Stimulated activated CD4-positive, alpha-beta T cell treated with anti-CD3 and anti-CD28 coated beads, Interleukin-4, amount 100 ng/mL, for 48 hours (primary cell): ENCODE measurements around the gene DHRSX.
"Not testable (repeated sequence)": the region's sequence is repeated elsewhere in the genome, so short reads cannot be mapped to it uniquely, and the experiment has no call there.

Experiments used
- DNase-seq, 2 donors: peaks; one replicate each; pipeline ENCODE4 v3.0.0-alpha.2; 2020; ENCODE audit warnings: low read depth in 2 of 2

DHRSX gene

GRCh38 chrX:2214138-2214823 is 286.5 kb downstream of the DHRSX start:
- DNase-seq, result not testable (repeated sequence)

DNA sequence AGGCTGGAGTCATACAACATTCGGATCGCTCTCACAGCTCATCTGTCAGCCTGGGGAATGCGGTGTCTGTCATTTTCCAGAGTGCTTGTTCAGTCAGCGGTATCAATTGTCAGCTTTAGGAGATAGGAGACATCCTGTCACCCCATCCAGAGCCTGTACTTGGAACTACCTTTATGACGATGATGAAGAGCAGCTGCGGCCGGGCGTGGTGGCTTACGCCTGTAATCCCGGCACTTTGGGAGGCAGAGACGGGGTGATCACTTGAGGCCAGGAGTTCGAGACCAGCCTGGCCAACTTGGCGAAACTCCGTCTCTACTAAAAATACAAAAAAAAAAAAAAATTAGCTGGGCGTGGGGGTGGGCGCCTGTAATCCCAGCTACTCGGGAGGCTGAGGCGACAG is 289.1 kb downstream of the DHRSX start:
- not testable (repeated sequence) for DNase-seq

- DNase-seq, result no peak
Observed at GRCh38 chrX:2193273-2193592, 307.5 kb downstream of the DHRSX start.

DNA sequence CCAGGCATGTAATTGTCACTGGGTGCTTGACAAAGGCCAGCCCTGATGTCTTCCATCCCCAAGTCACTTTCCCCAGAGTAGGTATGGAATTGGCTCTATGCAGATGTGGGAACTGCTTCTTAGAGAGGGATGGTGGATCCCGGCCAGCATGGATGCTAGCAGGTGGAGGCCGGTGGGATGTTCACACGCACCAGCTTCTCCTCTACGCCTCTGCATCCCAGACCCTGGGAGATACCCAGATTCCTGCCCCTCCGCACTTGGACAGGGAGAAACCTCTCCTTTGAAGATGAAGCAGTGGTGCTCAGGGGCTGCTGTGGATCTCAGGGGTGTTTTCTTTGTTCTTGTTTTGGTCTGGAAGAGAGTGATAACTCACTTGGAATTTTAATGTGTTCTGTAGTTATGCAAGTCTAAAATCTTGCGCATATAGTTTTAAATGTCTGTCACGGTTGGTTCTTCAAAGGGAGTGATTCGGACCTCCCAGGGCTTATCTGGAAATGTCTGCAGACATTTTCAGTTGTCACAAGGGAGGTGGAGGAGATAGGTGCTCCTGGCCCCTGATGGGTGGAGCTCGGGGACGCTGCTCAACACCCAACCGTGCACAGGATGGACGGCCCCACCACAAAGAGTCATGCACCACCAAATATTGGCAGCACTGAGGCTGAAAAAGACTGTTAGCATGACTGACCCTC is 308.0 kb downstream of the DHRSX start:
- no peak for DNase-seq

DNA sequence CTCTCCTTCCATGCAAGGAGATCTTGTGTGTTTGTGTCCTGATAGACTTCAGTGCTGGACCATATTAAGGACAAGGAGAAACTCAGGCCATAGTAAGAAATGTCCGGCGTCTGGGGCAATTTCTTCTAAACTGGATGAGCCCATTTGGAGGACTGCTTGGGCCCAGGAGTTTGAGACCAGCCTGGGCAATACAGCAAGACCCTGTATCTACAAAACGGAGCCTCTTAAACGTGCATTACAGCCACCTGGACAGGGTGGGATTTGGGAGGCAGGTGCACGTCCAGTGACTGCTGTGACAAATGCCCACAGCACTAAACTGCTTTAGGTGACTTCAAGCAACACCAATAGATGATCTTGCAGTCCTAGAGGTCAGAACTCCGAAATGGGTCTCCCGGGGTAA is 311.9 kb downstream of the DHRSX start:
- no peak for DNase-seq

DNA sequence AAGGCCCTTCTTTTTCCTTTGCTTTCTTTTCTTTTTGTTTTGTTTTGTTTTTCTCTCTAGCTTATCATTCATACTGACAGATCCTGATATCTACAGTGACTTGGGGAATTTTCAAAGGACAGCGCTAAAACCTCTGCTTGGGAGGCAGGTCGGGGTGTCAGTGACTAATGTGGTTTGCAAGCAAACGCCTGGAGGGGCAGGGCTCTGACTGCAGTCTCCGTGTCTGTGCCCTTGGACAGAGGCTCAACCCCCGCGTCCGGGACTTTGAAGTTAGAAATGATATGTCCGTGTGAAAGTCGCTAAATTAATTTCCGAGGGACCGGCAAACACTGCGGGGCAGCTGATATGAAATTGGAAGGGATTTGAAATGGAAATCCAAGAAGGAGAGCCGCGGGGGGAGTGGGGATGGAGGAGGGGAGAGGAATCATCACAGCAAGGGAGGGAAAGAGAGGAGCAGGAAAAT is 312.4 kb downstream of the DHRSX start:
- no peak for DNase-seq

DNA sequence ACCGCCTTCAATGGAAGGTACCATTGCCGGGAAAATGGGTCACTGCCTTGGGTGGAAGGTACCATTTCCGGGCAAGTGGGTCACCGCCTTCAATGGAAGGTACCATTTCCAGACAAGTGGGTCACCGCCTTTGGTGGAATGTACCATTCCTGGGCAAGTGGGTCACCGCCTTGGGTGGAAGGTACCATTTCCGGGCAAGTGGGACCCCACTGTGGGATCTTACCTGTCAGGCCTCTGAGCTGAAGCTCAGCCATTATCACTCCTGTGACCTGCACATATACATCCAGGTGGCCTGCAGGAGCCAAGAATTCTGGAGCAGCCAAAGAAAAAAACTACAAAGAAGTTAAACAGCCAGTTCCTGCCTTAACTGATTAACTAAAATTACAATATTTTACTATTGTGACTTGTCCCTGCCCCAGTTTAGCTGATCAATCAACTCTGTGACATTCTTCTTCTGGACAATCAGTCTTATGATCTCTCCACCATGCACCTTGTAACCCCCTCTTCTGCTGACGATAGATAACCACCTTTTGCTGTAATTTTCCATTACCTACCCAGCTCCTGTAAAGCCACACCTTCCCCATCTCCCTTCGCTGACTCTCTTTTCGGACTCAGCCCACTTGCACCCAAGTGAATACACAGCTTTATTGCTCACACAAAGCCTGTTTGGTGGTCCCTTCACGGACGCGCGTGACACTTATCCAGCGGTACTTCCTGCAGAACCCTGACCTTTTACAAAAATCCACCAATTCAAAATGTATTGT is 313.2 kb downstream of the DHRSX start:
- no peak for DNase-seq

GRCh38 chrX:2185341-2186082 is 315.3 kb downstream of the DHRSX start:
- DNase-seq, result no peak

DNA sequence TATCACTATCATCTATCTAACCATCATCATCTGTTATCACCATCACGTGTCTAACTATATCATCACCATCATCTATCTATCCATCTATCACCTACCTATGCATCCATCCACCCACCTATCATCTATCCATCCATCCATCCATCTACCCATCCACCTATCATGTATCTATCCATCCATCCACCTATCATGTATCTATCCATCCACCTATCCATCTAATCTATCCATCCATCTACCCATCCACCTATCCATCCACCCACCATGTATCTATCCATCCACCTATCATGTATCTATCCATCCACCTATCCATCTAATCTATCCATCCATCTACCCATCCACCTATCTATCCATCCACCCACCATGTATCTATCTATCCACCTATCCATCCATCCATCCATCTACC is 316.7 kb downstream of the DHRSX start:
- DNase-seq, result no peak

DNA sequence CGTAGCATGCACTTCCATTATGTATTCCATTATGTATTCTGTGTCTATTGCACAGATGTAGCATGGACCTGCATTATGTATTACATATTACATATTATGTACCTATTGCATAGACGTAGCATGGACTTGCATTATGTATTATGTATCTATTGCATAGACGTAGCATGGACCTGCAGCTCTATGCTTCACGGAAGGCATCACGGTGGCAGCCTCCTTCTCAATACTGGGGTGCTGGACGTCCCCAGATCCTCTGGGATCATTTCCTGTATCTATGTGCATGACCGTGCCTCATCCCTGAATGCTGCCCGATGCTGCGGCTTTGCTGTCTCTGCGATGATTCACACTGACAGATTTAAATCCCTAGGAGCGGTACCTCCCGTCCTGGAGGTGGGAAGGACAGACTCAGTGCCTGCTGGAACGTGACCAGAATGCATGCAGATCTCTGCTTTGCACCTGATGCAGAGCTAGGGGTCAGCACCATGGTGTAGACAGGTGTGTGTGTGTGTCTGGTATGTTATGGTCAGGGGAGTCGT is 317.5 kb downstream of the DHRSX start:
- DNase-seq, result no peak

DNA sequence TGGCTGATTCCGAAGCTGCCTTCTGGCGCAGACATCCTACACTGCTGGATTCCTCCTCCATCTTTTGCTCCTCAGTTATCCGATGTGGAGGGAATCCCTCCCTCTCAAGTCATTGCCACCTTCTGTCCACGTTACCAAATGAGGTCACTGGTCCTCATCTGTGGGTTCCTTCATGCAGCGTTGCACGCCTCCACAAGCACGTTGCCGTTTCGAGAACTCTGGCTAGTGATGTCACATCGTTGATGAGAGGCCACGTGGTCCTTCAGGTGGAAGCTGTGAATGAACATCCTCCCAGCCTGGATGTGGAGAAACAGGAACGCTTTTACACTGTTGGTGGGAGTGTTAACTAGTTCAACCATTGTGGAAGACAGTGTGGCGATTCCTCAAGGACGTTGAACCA is 323.2 kb downstream of the DHRSX start:
- DNase-seq, result no peak

GRCh38 chrX:2176733-2177132 is 324.0 kb downstream of the DHRSX start:
- DNase-seq, result no peak

- no peak for DNase-seq
Observed at GRCh38 chrX:2176274-2176673, 324.5 kb downstream of the DHRSX start.

DNA sequence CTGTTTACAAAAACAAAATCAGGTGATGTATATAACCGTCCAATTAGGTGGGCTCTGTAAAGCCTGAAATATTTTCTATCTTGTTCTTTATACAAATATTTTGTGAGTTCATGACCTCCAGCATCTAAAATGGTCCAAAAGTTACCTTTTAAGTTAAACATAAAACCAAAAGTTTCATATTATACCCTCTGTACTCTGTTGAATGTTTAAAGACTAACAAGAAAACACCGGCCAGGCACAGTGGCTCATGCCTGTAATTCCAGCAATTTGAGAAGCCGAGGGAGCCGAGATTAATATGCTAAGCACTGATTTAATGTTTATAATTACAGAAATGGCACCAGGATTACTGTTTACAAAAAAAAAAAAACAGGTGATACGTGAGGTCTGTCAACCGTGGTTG is 328.4 kb downstream of the DHRSX start:
- DNase-seq, result no peak
